Midbrain (tissue), 1 donor: ENCODE measurements around the gene KRT1.
"Not testable (repeated sequence)": the region's sequence is repeated elsewhere in the genome, so short reads cannot be mapped to it uniquely, and the experiment has no call there.

ENCODE experiments used
- DNase-seq: peaks from one replicate; lab custom pipeline; 2025; lab: John Stamatoyannopoulos, UW

KRT1 gene

DNA sequence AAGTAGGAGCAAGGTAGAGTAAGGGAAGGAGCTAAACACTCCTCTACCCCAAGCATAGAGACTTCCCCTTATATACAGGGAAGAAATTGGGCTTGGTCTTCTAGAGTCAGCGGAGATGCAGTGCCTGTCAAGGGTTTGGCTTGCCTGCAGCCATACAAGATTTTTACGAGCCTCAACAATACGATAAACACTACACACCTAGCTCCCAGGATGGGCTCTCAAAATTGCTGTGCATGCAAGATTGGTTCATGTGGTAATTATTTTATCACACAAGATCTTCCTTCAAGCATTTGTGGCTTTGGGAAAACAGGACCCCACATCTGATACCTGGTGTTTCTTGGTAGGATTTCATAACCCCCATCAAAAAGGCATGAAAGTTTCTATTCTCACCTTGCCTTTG is at the start of gene KRT1:
Gene KRT1, minus strand, starts transcription at position 45 of the 400 bp plus-strand sequence. CDS start 59 bp downstream, outside the sequence.
- DNase-seq: no peak

- no peak for DNase-seq
Measured at GRCh38 chr12:52729147-52729546, 48.9 kb upstream of the KRT1 start.

DNA sequence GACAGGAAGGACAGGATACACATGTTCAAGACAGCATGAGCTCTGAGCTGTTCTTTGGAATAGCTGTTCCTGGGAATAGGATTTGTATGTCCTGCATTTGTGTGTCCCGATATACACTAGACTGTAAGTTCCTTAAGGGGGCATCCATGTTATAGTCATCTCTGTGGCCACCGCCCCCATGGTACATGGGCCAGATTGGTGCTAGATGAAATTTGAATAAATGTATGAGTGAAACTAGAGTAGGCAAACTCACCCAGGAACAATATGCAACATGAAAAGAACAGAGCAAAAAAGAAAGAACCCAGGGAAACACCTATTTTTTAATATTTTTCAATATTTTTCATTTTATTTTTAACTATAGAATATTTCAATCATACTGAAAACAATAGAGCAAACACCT is 48.2 kb upstream of the KRT1 start:
- DNase-seq: no peak

GRCh38 chr12:52727037-52727436 is 46.8 kb upstream of the KRT1 start:
- DNase-seq: no peak

DNA sequence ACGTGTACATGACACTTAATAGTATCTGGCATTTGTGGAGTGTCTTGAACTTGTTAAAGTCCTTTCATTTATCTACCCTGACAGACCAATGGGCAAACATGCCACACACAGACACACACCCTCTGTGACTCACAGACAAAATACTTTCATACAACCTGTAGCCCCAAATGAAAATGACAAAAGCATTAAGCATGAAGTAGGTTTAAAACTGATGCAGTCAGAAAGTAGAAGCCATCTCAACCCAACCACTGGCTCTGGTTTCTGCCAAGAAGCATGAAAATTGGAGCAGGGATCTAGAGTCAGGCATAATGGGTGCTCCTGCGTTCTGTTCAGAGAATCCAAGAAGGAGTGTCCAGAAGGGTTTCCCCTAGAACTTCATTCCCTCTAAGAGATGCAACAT is 46.2 kb upstream of the KRT1 start:
- no peak for DNase-seq

DNA sequence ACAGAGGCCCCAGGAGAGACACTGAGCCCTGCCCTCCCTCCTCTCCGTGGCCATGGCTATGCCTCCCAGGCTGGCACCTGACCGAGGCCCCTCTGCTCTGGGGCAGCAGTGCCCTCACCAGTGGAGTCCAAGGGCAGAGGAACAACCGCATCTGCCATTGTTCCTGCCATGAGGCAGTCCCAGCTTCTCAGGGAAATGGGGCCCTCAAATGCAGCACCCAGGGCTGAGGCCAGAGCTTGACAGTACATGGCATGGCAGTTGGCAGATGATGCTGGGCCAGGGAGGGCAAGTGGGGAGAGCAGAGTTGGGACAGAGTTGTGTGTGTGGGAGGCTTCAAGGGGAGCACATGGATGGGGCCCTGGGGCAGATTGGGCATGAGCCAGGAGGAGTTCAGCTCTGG is 44.2 kb upstream of the KRT1 start:
- DNase-seq: no peak

DNA sequence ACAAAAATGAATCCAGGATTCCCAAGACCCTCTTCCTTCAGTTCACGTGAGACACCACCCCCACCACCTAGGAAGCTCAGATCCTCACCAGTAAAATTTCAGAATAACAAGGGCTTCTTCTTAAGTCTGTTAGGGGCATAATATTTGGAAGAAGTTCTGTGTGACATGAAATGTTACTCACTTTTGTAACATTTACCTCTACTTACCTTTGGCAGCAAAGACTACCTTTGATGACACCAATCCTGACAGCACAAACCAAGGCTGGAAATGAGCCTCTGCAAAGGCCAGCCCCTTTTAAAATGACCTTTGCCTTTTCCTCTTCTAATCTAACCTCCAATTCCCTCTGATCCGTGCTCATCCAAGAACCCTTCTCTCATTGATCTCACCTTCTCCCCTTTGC is 42.5 kb upstream of the KRT1 start:
- no peak for DNase-seq

DNA sequence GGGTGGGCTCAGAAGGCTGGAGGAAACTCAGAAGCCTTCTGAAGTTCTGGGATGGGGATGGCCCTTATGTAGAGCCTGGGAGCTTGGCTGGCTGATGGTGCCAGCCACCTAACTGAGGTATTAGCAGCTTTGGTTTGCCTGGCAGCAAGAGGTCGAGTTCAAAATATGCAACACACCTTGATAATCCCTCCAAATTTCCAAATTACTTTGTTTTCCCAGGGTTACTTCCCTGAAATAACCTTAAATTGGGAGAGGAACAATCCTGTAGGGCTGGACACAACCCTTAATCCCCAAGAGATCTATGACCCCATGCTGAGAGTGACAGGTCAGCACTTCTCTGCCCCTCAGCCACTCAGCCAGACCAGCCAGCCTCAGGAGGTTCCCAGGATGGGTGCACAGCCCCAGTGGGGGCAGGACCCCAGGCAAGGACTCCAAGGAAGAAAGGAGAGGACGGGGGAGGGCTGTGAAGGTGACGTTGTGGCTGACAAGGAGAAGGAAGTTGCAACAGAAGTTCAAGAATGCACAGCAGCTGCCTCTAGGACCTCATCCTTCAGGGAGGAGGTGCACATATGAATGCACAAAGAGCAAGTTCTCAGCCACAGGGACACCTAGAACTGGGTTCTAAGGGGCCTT is 41.7 kb upstream of the KRT1 start:
- no peak for DNase-seq

GRCh38 chr12:52720365-52720886 is 40.2 kb upstream of the KRT1 start:
- no peak for DNase-seq

DNA sequence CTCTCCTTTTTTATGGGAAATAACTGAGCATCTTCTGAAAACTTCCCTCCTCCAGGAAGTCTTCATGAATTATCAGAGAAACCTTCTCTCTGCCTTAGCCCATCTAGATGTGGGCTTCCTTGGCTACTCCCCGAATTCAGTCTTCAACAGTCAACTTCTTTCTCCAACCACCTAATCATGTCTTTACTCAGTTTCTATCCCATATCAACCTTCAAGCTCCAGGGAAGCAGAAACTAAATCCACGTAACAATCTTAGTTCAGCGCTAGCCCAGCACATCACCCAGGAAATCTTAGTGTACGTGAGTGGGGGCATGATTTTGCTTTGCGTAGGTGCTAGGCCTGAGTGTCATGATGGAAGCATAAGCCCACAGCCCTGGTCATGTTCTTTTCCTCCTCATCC is 35.9 kb upstream of the KRT1 start:
- no peak for DNase-seq

DNA sequence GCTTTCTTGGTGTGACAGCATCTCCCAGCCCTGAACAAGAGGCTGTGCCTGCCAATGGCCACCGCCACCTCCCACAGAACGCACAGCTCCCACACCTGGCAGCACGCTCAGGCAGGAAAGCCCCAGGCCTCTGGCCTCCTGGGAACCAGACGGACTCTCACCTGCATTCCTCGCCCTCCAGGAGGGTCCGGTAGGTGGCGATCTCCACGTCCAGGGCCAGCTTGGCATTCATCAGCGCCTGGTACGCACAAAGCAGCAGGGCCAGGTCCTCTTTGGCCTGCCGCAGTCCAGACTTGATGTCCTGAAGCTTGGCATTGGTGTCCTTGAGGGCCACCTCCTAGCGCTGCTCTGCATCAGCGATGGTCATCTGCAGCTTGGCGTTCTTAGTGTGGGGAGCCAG is 35.2 kb upstream of the KRT1 start:
- no peak for DNase-seq

DNA sequence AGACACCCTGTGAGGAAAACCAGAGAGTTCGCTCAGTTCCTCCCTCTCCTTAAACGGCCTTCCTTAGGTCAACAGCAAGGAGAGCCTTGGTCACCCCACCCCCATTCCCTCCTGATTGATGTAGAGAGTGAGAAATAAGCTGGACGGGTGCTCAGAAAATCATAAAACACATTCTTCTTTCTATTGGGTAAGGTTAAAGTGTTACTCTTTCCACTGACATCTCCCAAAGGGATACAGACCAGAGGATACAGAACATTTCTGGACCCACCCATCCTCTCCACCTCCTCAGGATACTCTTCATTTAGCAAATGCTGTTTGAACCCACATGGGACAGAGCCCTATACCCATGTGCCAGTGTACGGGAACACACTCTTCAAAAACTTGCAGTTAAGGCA is 34.7 kb upstream of the KRT1 start:
- DNase-seq: no peak

DNA sequence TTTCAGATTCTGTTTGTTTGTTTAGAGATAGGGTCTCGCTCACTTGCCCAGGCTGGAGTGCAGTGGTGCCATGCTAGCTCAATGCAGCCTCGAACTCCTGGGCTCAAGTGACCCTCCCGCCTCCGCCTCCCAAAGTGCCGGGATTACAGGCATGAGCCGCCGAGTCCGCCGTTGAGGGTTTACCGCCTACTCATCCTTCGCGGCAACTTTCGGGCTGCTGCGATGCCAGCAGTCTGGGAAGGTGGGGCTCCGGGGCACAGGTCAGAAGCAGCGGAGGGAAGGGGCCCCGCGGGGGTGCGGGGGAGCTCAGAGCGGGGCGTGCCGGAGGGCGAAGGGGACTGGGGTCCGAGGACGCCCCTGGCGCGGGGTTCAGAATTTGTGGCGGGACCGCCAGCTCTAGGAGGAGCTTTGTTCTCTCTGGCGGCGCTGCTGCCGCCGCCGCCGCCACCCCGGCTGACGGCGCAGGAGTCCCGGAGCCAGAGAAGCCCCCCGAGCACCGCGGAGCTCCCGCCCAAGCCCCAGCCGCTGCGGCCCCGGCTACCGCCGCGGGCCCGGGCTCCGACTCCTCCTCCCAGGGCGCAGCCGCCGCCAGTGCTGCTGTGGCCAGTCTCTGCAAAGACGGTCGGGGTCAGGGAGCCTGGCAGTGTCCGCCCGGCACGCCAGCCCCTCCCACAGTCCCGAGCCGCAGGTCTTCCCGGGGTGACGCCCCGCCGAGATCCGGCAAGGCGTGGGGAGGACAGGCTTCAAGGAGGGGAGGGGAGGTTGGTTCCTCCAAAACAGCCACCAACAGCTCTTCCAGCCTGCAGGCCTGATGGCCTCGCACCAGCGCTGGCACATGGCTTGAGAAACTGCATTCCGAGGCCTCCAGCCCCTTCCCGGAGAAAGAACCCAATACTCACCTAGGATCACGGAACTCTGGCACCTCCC is 34.0 kb upstream of the KRT1 start:
- no peak for DNase-seq

DNA sequence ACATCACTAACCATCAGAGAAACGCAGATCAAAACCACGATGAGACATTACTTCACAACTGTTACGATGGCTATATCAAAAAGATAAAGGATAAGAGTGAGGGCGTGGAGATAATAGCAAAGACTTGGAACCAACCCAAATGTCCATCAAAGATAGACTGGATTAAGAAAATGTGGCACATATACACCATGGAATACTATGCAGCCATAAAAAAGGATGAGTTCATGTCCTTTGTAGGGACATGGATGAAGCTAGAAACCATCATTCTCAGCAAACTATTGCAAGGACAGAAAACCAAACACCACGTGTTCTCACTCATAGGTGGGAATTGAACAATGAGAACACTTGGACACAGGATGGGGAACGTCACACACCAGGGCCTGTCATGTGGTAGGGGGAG is 31.9 kb upstream of the KRT1 start:
- DNase-seq: not testable (repeated sequence)

DNA sequence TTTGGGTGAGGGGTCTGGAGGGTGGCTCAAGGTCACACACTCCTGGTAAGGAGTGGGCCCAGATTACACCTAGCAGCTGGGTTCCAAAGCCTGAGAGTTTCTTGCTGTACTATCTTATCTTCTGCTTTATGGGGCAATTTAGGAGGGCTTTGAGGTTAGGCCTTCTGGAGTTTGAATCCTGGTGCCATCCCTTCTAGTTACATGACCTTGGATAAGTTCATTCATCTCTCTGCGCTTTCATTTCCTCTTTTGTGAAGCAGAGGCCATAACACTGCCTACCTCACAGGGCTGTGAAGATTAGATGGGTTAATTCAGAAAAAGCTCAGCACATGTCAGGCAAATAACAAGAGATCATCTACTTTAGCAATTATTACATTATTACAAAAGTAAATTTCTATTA is 30.5 kb upstream of the KRT1 start:
- no peak for DNase-seq

- DNase-seq: no peak
Measured at GRCh38 chr12:52708010-52708409, 27.8 kb upstream of the KRT1 start.

DNA sequence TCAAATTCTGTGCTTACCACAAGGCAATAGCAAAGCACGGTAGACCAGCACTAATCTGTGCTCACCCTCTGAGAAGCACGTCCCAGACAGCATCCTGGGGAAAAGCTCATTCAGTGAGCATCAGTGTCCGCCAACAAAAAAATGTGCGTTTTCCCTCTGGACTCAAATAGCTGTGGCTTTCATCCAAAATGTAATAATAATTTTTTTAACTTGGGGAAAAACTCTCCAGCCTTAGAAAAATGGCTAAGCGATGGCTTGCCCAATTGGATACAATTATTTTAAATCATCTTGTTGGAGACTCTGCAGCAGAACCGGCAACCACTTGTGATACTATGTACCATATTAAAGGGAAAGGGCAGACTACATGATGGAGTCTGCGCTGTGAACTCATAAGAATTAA is 24.3 kb upstream of the KRT1 start:
- no peak for DNase-seq

DNA sequence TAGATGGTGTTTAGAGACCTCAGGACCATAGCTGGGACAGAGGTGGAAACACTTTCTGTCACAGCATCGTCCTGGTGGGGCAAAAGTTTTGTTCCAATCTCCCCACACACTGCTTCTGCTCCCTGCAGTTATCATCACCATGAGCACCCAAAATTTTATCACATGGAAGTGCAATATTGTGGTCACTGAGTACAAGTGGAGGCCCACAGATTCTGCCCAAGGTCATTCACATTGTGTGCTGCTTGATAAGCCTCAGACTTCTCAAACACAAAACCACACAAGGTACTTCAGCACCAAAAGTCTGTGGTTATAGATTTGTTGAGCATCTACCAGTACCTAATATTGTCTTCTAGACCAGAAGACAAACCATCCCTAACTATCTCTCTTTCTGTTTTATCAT is 23.7 kb upstream of the KRT1 start:
- no peak for DNase-seq

DNA sequence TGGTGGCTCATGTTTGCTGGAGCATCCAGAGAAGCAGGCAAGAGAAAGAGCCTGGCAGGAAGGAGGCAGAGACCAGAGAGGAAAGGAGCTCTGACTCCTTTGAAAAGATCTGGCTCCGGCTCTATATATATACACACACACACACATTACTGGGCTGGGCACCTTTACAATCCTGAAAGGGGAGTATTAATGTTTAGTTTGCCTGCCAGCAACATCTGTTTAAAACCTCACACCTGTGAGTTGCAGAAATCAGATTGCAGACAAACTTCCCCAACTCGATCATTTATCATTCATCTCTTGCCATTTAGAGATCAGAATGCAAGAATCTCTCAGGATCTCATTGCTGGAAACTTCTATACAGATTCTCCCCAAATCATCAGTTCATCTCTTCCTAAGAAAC is 23.2 kb upstream of the KRT1 start, which contains the start of gene KRT77:
Gene KRT77, minus strand, starts transcription at position 101 of the 400 bp plus-strand sequence. Its CDS starts 90 bp downstream, at position 11.
- no peak for DNase-seq

DNA sequence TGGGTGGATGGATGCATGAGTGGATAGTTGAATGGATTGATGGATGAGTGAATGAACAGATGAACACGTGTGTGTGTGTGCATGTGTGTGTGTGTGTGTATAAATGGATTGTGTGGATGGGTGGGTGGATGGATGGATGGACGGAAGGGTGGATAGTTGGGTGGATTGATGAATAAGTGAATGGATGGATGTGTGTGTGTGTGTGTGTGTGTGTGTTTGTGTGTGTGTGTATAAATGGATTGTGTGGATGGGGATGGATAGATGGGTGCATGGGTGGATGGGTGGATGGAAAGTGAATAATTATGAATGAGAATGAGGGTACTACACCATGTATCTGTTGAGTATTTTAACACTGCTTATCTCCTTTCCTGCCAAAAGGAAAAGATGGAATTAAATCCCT is 22.1 kb upstream of the KRT1 start:
- DNase-seq: no peak

DNA sequence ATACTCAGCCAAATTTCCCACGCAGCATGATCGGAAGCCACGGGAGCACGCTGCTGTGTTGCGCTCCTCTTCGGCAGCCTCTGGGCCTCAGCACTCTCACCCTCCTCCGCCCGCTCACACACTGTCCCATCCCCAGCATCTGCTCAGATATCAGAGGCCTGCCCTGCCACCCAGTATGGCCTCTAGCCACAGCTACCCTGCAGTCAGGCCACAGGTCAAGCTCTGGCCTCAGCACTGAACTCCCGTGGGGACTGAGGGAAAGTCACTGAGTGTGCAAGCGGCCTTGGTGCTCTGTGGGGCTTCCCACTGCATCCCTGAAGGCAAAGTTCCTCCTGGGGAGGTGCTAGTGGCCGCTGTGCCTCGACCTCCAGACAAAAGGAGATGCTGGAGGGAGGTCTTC is 21.1 kb upstream of the KRT1 start:
- no peak for DNase-seq

GRCh38 chr12:52699960-52700359 is 19.8 kb upstream of the KRT1 start:
- no peak for DNase-seq

DNA sequence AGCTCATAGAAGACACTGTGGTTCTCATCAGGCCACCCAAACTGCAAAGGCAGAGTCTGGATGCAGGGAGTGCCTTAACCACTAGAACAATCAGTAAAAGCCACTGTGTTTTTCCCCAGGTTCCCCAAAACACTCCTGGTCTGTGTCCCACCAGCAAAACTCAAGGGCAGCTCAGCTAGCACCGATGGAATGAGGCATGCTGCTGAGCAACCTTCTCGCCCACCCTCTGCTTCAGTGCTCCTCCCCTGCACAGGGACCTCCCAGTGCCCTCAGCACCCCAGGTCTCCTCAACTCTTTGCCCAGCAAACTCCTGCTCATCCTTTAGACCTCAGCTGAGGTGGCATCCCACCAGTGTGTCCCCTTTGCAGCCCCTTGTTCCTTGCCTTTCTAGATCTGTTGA is 19.2 kb upstream of the KRT1 start:
- no peak for DNase-seq
